ENCODE results near the gene QTRT2. TPM values are rescaled to one million over a fixed set of nuclear protein-coding genes. Genes with fewer than 3 reads are reported as not detected.

QTRT2 gene
- total RNA-seq, 4 donors from 2014 or later: 7.2 to 18.3 (median 14.7) TPM

DNA sequence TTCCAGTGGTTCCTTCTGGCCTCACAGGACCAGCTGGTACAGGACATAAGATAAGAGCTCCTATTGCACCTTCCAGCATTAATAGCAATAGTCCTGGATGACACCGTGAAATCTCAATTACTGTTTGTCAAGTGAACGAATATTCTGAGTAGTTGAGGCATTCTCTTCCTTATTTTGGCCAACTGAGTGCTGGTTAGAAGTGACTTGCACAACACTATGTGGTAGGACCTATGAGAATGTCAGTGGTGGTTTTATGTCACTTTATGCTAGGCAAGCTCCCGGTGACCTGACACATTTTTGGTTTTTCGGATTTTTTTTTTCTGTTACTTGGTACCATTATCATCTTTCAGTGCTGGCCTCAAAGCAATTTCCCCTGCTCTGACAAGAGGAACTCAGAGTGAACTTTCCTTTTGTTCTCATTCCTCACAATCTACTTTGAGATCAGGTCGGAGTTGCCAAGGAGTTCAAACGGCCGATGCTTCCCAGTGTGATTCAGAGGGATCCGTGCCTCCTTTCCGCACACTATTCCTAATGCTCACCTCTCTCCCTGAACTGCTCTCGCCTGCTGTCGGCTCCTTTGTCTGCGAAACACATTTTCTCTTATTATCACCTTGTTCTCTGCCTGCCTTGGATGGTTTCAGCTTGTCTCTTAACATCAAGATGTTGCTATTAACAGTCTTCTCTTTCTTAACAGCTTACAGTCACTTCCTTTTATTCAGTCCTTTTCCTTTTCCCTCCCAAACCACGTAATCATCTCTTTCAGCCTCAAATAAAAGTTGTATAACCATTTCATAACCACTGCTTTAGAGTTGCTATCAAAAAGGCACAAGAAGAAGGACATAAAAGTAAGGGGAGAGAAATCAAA is 35.8 kb downstream of the QTRT2 start:
- H3K27ac ChIP-seq: no peak overlapping the region
- peaks cover 0 to 6% (median 0%) of the 10 kb centered on the region in 4 donors for H3K36me3 ChIP-seq
- H3K4me3 ChIP-seq: no peak overlapping the region
- H3K4me1 ChIP-seq: no peaks in the 10 kb centered on the region
- H3K27me3 ChIP-seq: no peaks in the 10 kb centered on the region
- intact Hi-C loops (cut with DNase I; ENCODE audit: low total_unique reads) (no loop called here), in situ Hi-C loops (cut with MboI; ENCODE audit: low pct_ligation_motif_present in 1 of 4, low pct_unique_long_range_greater_than_20kb in 1 of 4, low sequenced_read_pairs in 3 of 4) (no loop called here)
- TF ChIP-seq EP300 (IDR thresholded peaks at IDR 0.05; ENCODE audit: low read depth) (no peak), POLR2AphosphoS5 (IDR thresholded peaks at IDR 0.05) (no peak), POLR2A (IDR thresholded peaks at IDR 0.05) (no peak)
- TF ChIP-seq, protein P1, sequence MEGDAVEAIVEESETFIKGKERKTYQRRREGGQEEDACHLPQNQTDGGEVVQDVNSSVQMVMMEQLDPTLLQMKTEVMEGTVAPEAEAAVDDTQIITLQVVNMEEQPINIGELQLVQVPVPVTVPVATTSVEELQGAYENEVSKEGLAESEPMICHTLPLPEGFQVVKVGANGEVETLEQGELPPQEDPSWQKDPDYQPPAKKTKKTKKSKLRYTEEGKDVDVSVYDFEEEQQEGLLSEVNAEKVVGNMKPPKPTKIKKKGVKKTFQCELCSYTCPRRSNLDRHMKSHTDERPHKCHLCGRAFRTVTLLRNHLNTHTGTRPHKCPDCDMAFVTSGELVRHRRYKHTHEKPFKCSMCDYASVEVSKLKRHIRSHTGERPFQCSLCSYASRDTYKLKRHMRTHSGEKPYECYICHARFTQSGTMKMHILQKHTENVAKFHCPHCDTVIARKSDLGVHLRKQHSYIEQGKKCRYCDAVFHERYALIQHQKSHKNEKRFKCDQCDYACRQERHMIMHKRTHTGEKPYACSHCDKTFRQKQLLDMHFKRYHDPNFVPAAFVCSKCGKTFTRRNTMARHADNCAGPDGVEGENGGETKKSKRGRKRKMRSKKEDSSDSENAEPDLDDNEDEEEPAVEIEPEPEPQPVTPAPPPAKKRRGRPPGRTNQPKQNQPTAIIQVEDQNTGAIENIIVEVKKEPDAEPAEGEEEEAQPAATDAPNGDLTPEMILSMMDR (IDR thresholded peaks at IDR 0.05): no peak
- H3K9me3 ChIP-seq: no peaks in the 10 kb centered on the region
- WGBS, 2 donors (ENCODE audit: low coverage in 1 of 2): 56 to 62% methylated on average over 6 to 13 of the region's 13 CpGs
- DNase-seq: no peak

DNA sequence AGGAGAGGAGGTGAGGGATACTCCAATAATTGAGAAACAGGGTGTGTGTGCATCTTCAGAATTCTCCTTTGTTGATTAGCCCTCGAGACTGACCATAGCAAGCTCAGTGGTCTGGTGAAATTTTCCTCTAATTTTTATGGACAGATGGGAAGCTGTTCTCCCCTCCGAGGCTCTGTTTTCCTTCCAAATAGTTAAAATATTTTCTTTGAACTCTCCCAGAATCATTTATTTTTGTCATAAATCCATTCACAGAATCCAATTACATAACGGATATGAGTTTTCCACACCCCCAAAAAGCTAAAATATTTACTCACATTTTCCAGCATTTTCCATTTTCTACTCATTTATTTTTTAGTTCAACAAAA is 36.5 kb downstream of the QTRT2 start:
- Histone ChIP-seq H3K4me3 (no peak overlapping the region), H3K27ac (no peak overlapping the region), H3K36me3 (peaks cover 0 to under 1% (median 0%) of the 10 kb centered on the region in 4 donors), H3K9me3 (no peaks in the 10 kb centered on the region), H3K27me3 (no peaks in the 10 kb centered on the region), H3K4me1 (no peaks in the 10 kb centered on the region)
- DNase-seq: no peak
- in situ Hi-C loops (cut with MboI; ENCODE audit: low pct_ligation_motif_present in 1 of 4, low pct_unique_long_range_greater_than_20kb in 1 of 4, low sequenced_read_pairs in 3 of 4) (no loop called here), intact Hi-C loops (cut with DNase I; ENCODE audit: low total_unique reads) (no loop called here)
- 41 to 48% methylated on average over 2 to 3 of the region's 3 CpGs for WGBS, 2 donors (ENCODE audit: low coverage in 1 of 2)
- TF ChIP-seq EP300 (IDR thresholded peaks at IDR 0.05; ENCODE audit: low read depth): no peak
- TF ChIP-seq POLR2A (IDR thresholded peaks at IDR 0.05): no peak

DNA sequence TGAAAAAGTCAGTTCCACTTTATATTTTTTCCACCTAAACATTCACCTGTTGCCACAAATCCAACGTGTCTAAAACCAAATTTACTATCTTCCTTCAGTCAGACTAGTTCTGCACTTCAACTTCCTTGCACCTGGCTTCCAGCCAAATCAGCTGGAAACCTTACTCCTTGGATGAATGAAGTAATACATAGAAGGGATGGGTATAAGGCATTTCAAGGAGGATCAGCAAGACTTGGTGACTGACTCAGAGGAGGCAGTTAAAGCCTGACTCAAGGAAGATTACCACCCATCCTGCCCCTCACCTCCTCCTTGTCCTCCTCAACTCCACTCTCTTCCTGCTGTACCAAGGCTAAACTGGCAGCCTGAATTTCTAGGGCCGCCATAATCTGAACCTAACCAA is 37.1 kb downstream of the QTRT2 start:
- DNase-seq: peak; percentile 16

DNA sequence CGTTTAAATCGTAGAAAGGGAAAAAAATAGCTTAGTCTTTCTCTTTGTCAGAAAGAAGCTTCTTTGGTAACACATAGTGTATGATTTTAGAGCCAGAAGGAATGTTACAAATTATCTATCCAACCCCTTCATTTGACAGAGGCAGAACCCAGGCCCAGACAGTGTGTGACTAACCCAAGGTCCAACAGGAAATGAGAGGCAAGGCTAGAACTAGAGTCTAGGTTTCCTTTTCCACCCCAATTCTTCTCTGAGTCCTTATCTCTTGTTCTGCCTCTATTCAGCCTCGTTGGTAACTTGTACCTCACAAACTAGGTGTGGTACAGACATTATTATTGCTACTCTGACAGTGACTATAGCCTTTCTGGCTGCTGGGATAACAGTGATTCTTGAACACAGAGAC is 39.3 kb downstream of the QTRT2 start:
- Histone ChIP-seq H3K4me1 (no peaks in the 10 kb centered on the region), H3K27me3 (no peaks in the 10 kb centered on the region), H3K9me3 (no peaks in the 10 kb centered on the region), H3K36me3 (no peaks in the 10 kb centered on the region), H3K4me3 (no peak overlapping the region), H3K27ac (no peak overlapping the region)
- 68 to 71% methylated on average over 3 of the region's 3 CpGs for WGBS, 2 donors (ENCODE audit: low coverage in 1 of 2)
- in situ Hi-C loops (cut with MboI; ENCODE audit: low pct_ligation_motif_present in 1 of 4, low pct_unique_long_range_greater_than_20kb in 1 of 4, low sequenced_read_pairs in 3 of 4) (no loop called here), intact Hi-C loops (cut with DNase I; ENCODE audit: low total_unique reads) (no loop called here)
- no peak for TF ChIP-seq POLR2AphosphoS5 (IDR thresholded peaks at IDR 0.05)
- TF ChIP-seq, protein P1 (IDR thresholded peaks at IDR 0.05): no peak
- no peak for DNase-seq

More for the DNA sequence above, 37.1 kb downstream of the QTRT2 start:
- TF ChIP-seq, protein P1 (IDR thresholded peaks at IDR 0.05): no peak
- no peak for TF ChIP-seq POLR2AphosphoS5 (IDR thresholded peaks at IDR 0.05)
- no peak for TF ChIP-seq EP300 (IDR thresholded peaks at IDR 0.05; ENCODE audit: low read depth)
- no peak for TF ChIP-seq POLR2A (IDR thresholded peaks at IDR 0.05)
- 0 to 54% methylated on average over 1 to 2 of the region's 2 CpGs for WGBS, 2 donors (ENCODE audit: low coverage in 1 of 2)
- Histone ChIP-seq H3K4me3 (no peak overlapping the region), H3K27me3 (no peaks in the 10 kb centered on the region), H3K9me3 (no peaks in the 10 kb centered on the region), H3K4me1 (no peaks in the 10 kb centered on the region), H3K27ac (no peak overlapping the region), H3K36me3 (no peaks in the 10 kb centered on the region)
- in situ Hi-C loops (cut with MboI; ENCODE audit: low pct_ligation_motif_present in 1 of 4, low pct_unique_long_range_greater_than_20kb in 1 of 4, low sequenced_read_pairs in 3 of 4): no loop called here
- intact Hi-C loops (cut with DNase I; ENCODE audit: low total_unique reads): no loop called here
